K562 treated with DMSO at 1 percent for 48 hours (cell line): ENCODE data around the gene EPHB1. TPM values are rescaled to one million over a fixed set of nuclear protein-coding genes. Genes with fewer than 3 reads are reported as not detected.

Experiments
- total RNA-seq: library from RNA; unstranded; fragments of 300-600 nt; gene quantifications from 2 replicates; pipeline ENCODE4 v1.2.3, GENCODE V29; 2022; ENCODE audit warnings: low replicate concordance; ENCODE audit errors: extremely low read depth

Gene EPHB1
- not detected in 2 replicates for total RNA-seq

DNA sequence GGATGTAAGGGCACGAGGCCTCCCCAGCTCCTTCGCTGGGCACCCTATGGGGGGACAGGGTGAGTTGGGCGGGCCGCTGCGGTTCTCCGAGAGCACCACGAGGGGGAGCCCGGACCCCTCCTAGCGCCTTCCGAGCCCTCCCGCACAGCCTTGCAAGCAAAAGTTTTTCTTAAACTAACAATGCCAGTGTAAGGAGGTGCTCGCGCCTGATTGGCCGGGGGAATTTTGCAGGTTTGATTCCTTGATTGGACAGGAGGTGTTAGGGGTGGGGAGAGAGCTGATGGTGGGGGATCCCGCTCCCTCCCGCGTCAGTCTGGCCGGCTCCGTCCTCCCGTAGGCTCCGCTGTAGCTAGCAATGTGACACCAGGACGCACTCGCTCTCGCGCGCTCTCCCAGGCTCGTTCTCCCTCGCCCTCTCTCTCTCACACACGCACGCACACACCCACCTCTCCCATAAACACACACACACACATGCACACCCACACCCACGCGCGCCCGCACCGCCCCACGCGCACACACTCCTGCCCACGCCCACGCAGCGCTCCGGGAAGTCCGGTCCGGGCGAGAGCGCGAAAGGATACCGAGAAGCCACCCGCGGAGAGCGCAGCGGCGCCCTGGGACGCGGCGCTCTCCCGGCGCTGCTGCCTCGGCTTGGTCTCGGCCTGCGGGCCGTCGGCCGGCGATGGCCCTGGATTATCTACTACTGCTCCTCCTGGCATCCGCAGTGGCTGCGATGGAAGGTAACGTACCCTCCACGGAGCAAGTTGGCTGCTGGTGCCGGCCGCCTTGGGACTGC is at the start of gene EPHB1:
Gene EPHB1, plus strand, starts transcription at position 311 of the 796 bp plus-strand sequence.

Other genes starting within 250 kb of the EPHB1 start
- not detected in 2 replicates for gene KY, start 144.2 kb upstream of the EPHB1 start, total RNA-seq